LHCN-M2 (cell line): Measurements from ENCODE around the gene CFAP74. TPM values are rescaled to one million over a fixed set of nuclear protein-coding genes. Genes with fewer than 3 reads are reported as not detected.

ENCODE experiments used
- DNase-seq: peaks from one replicate; pipeline ENCODE4 v3.0.0-alpha.2; 2012; ENCODE audit warnings: low read depth
- total RNA-seq: library from RNA; depleted of rRNA; stranded (reverse); fragments of >200 nt; gene quantifications from 2 replicates; pipeline ENCODE4 v1.2.3, GENCODE V29; 2014; rRNA removed

CFAP74 gene
- total RNA-seq, 1 experiment from 2014 or later: not detected

GRCh38 chr1:1874901-1875300 lies 128.7 kb downstream of the CFAP74 start:
- no peak for DNase-seq

DNA sequence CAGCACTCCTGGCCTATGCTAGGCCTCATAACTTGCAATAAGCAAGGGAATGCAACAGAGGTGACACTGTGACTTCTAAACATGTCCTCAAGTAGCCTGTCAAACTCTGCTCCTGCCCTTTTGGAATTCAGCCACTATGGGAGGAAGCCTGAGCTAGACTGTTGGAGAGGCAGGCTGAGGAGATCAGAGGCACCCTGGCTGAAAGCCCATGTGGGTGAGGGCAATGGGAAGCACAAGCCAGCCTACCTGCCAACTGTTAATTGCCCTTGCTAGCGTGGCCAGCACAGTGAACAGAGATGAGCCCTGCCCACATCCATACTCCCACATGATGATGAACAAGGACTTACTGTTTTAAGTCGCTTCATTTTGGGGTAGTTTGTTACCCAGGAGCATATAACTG lies 130.4 kb downstream of the CFAP74 start:
- DNase-seq: no peak

DNA sequence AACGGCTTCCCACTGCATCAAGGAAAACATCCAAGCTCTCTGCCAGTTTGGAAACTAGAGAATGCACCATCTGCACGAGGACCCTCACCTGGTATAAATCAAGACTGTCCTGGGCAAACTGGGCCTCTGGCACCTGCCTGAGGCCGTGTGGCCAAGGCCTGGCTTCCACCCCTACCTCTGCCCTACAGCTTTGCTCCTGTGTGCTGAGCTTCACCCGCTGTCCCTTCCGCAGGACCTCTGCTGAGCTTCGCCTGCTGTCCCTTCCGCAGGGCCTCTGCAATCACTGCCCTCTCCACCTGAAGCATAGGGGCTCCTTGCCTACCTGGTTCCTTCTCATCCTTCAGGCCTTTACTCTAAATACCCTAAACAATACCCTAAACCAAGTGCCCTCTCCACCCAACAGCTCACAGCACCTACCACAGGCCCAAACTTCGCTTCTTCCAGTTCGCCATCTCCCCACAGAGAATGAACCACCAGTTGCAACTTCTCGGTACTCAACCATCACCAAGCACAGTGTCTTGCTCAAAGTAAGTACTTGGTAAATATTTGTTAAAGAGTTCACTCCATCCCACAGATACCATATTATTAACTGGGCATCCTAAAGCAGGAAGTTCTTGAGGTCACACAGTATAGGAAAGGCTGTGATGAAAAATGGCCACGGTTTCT lies 131.1 kb downstream of the CFAP74 start:
- no peak for DNase-seq

Other genes starting within 250 kb of the CFAP74 start
- 56.4 and 61.7 TPM in 2 replicates for gene NADK, start 225.3 kb downstream of the CFAP74 start, total RNA-seq
- gene GNB1, start 112.7 kb downstream of the CFAP74 start, total RNA-seq: 81.9 and 99.8 TPM in 2 replicates
- gene CALML6, start 88.5 kb downstream of the CFAP74 start, total RNA-seq: 0.11 TPM in 1 of 2 replicates, not detected in the other
- 0.52 and 0.64 TPM in 2 replicates for gene TMEM52, start 84.5 kb downstream of the CFAP74 start, total RNA-seq
- gene GABRD, start 15.6 kb upstream of the CFAP74 start, total RNA-seq: not detected in 2 replicates
- 0.52 and 0.71 TPM in 2 replicates for gene PRKCZ, start 46.6 kb upstream of the CFAP74 start, total RNA-seq
- 40.9 and 47.5 TPM in 2 replicates for gene FAAP20, start 191.0 kb upstream of the CFAP74 start, total RNA-seq
- gene SKI, start 224.5 kb upstream of the CFAP74 start, total RNA-seq: 13.9 and 16.5 TPM in 2 replicates